Measurements from ENCODE around the gene TMEM183A.

The TMEM183A gene

GRCh38 chr1:203036537-203036936, 29.4 kb downstream of the TMEM183A start:
- Histone ChIP-seq H3K9me2 (ENCODE audit: low read depth, low read length) (no peaks in the 10 kb centered on the region), H3K9me3 (ENCODE audit: low read length) (no peaks in the 10 kb centered on the region), H4K20me1 (ENCODE audit: insufficient read depth, low read length) (no peaks in the 10 kb centered on the region), H3K4me3 (ENCODE audit: low read depth, low read length, poor library complexity, severe bottlenecking) (no peak overlapping the region), H3K4me1 (ENCODE audit: insufficient read depth, low read length, severe bottlenecking) (no peaks in the 10 kb centered on the region), H3K4me2 (ENCODE audit: low read length) (no peak overlapping the region), H3K9ac (ENCODE audit: low read length) (no peak overlapping the region), H3F3A (ENCODE audit: insufficient read depth, low read length) (no peaks in the 10 kb centered on the region), H3K36me3 (ENCODE audit: insufficient read depth, low read length) (no peaks in the 10 kb centered on the region), H3K27ac (ENCODE audit: low read depth, low read length, poor library complexity, severe bottlenecking) (no peak overlapping the region), H3K27me3 (ENCODE audit: insufficient read depth, low read length) (no peaks in the 10 kb centered on the region), H2AFZ (ENCODE audit: low read length) (no peak overlapping the region), H3K79me2 (ENCODE audit: insufficient read depth, low read length) (no peaks in the 10 kb centered on the region)
- TF ChIP-seq CTCF (IDR thresholded peaks at IDR 0.05; ENCODE audit: low read length) (no peak), EZH2 (IDR thresholded peaks at IDR 0.05; ENCODE audit: borderline replicate concordance, low read length) (no peak)

- Histone ChIP-seq H3K4me2 (ENCODE audit: low read length) (no peak overlapping the region), H3K27me3 (ENCODE audit: insufficient read depth, low read length) (no peaks in the 10 kb centered on the region; the same call in 1 of the 2 replicates), H4K20me1 (ENCODE audit: insufficient read depth, low read length) (no peaks in the 10 kb centered on the region), H3K9ac (ENCODE audit: low read length) (no peak overlapping the region), H3K9me2 (ENCODE audit: low read depth, low read length) (no peaks in the 10 kb centered on the region), H3K4me3 (ENCODE audit: low read depth, low read length, poor library complexity, severe bottlenecking) (no peak overlapping the region), H3K9me3 (ENCODE audit: low read length) (no peaks in the 10 kb centered on the region), H2AFZ (ENCODE audit: low read length) (no peak overlapping the region), H3K79me2 (ENCODE audit: insufficient read depth, low read length) (no peaks in the 10 kb centered on the region), H3K27ac (ENCODE audit: low read depth, low read length, poor library complexity, severe bottlenecking) (no peak overlapping the region), H3K36me3 (ENCODE audit: insufficient read depth, low read length) (no peaks in the 10 kb centered on the region), H3K4me1 (ENCODE audit: insufficient read depth, low read length, severe bottlenecking) (no peaks in the 10 kb centered on the region), H3F3A (ENCODE audit: insufficient read depth, low read length) (no peaks in the 10 kb centered on the region)
- TF ChIP-seq CTCF (IDR thresholded peaks at IDR 0.05; ENCODE audit: low read length) (no peak), EZH2 (IDR thresholded peaks at IDR 0.05; ENCODE audit: borderline replicate concordance, low read length) (no peak)
Observed at GRCh38 chr1:203037509-203038190, 30.5 kb downstream of the TMEM183A start.

- Histone ChIP-seq H3K27me3 (ENCODE audit: insufficient read depth, low read length) (no peaks in the 10 kb centered on the region; the same call in 1 of the 2 replicates), H3K9me2 (ENCODE audit: low read depth, low read length) (no peaks in the 10 kb centered on the region), H3K9ac (ENCODE audit: low read length) (no peak overlapping the region), H3K9me3 (ENCODE audit: low read length) (no peaks in the 10 kb centered on the region), H3K79me2 (ENCODE audit: insufficient read depth, low read length) (no peaks in the 10 kb centered on the region), H3F3A (ENCODE audit: insufficient read depth, low read length) (no peaks in the 10 kb centered on the region), H3K4me3 (ENCODE audit: low read depth, low read length, poor library complexity, severe bottlenecking) (no peak overlapping the region), H4K20me1 (ENCODE audit: insufficient read depth, low read length) (no peaks in the 10 kb centered on the region), H3K36me3 (ENCODE audit: insufficient read depth, low read length) (no peaks in the 10 kb centered on the region), H3K4me2 (ENCODE audit: low read length) (no peak overlapping the region), H3K27ac (ENCODE audit: low read depth, low read length, poor library complexity, severe bottlenecking) (no peak overlapping the region), H2AFZ (ENCODE audit: low read length) (no peak overlapping the region), H3K4me1 (ENCODE audit: insufficient read depth, low read length, severe bottlenecking) (no peaks in the 10 kb centered on the region)
- no peak for TF ChIP-seq EZH2 (IDR thresholded peaks at IDR 0.05; ENCODE audit: borderline replicate concordance, low read length)
Observed at GRCh38 chr1:203038217-203038741, 31.1 kb downstream of the TMEM183A start.
